Liver (tissue), 9 donors: ENCODE results near the gene TMEM233. TPM values are rescaled to one million over a fixed set of nuclear protein-coding genes. Genes with fewer than 3 reads are reported as not detected.

ENCODE experiments used
- DNase-seq: peaks from one replicate; pipeline ENCODE4 v3.0.0-alpha.2; 2017; ENCODE audit warnings: low spot score
- H3K27ac ChIP-seq, 2 donors: one replicate each; pipeline ENCODE4 v1.7.0; 2013; ENCODE audit warnings: inconsistent platforms in 2 of 2, low read length in 2 of 2, control low read depth in 1 of 2, low read depth in 1 of 2, mild to moderate bottlenecking in 1 of 2
- H3K27me3 ChIP-seq, 4 donors: one replicate each; pipeline versions ENCODE4 v1.6.1 to v1.7.0; 2013; ENCODE audit warnings: low read length in 3 of 4, inconsistent platforms in 1 of 4, mild to moderate bottlenecking in 1 of 4, moderate library complexity in 1 of 4; ENCODE audit not compliant: control insufficient read depth in 4 of 4, insufficient read depth in 4 of 4
- H3K36me3 ChIP-seq, 4 donors: one replicate each; pipeline versions ENCODE4 v1.6.1 to v1.7.0; 2013; ENCODE audit warnings: low read length in 3 of 4, mild to moderate bottlenecking in 3 of 4, low read depth in 1 of 4, moderate library complexity in 1 of 4; ENCODE audit not compliant: control insufficient read depth in 4 of 4, insufficient read depth in 3 of 4
- H3K4me1 ChIP-seq, 4 donors: one replicate each; pipeline versions ENCODE4 v1.6.1 to v1.7.0; 2013; ENCODE audit warnings: low read length in 3 of 4, mild to moderate bottlenecking in 3 of 4, moderate library complexity in 1 of 4; ENCODE audit not compliant: control insufficient read depth in 4 of 4, insufficient read depth in 4 of 4
- H3K4me3 ChIP-seq, 3 donors: one replicate each; pipeline versions ENCODE4 v1.6.1 to v1.7.0; 2013; ENCODE audit warnings: low read length in 3 of 3, control low read depth in 1 of 3, low read depth in 1 of 3, mild to moderate bottlenecking in 1 of 3
- H3K9ac ChIP-seq, 2 donors: one replicate each; pipeline ENCODE4 v1.7.0; 2013; ENCODE audit warnings: low read length in 2 of 2, mild to moderate bottlenecking in 2 of 2, moderate library complexity in 2 of 2, control low read depth in 1 of 2, low read depth in 1 of 2
- H3K9me3 ChIP-seq, 4 donors: one replicate each; pipeline versions ENCODE4 v1.6.1 to v1.7.0; 2013; ENCODE audit warnings: low read length in 3 of 4; ENCODE audit not compliant: control insufficient read depth in 4 of 4
- EGR1 ChIP-seq, 2 donors: IDR thresholded peaks; 2 replicates each; pipeline ENCODE4 v1.6.1; 2016 to 2018; ENCODE audit warnings: antibody characterized with exemption in 2 of 2, low read depth in 2 of 2
- FOXA1 ChIP-seq: IDR thresholded peaks from 2 replicates; pipeline ENCODE4 v1.6.1; 2016; ENCODE audit warnings: antibody characterized with exemption
- FOXA2 ChIP-seq: IDR thresholded peaks from 2 replicates; pipeline ENCODE4 v1.6.1; 2016; ENCODE audit warnings: antibody characterized with exemption
- GABPA ChIP-seq, 2 donors: IDR thresholded peaks in 1 of 2; conservative IDR thresholded peaks in 1 of 2; 2 replicates each; pipeline ENCODE4 v1.6.1; 2016; ENCODE audit warnings: antibody characterized with exemption in 2 of 2, mild to moderate bottlenecking in 1 of 2, moderate library complexity in 1 of 2
- HNF4A ChIP-seq, 2 donors: conservative IDR thresholded peaks; 2 replicates each; pipeline ENCODE4 v1.6.1; 2016; ENCODE audit warnings: antibody characterized with exemption in 2 of 2, mild to moderate bottlenecking in 2 of 2
- HNF4G ChIP-seq: IDR thresholded peaks from 2 replicates; pipeline ENCODE4 v1.6.1; 2016; ENCODE audit warnings: antibody characterized with exemption
- JUND ChIP-seq, 2 donors: IDR thresholded peaks; 2 replicates each; pipeline ENCODE4 v1.6.1; 2016; ENCODE audit warnings: antibody characterized with exemption in 2 of 2
- NR2F2 ChIP-seq: IDR thresholded peaks from 2 replicates; pipeline ENCODE4 v1.6.1; 2016; ENCODE audit warnings: antibody characterized with exemption
- RAD21 ChIP-seq, 2 donors: IDR thresholded peaks; 2 replicates each; pipeline ENCODE4 v1.6.1; 2016; ENCODE audit warnings: antibody characterized with exemption in 2 of 2, mild to moderate bottlenecking in 2 of 2
- RXRA ChIP-seq, 2 donors: IDR thresholded peaks; 2 replicates each; pipeline ENCODE4 v1.6.1; 2017 to 2018; ENCODE audit warnings: antibody characterized with exemption in 2 of 2, mild to moderate bottlenecking in 1 of 2
- SP1 ChIP-seq: IDR thresholded peaks from 2 replicates; pipeline ENCODE4 v1.6.1; 2018; ENCODE audit warnings: antibody characterized with exemption, mild to moderate bottlenecking
- TAF1 ChIP-seq: conservative IDR thresholded peaks from 2 replicates; pipeline ENCODE4 v1.6.1; 2016; ENCODE audit warnings: antibody characterized with exemption, mild to moderate bottlenecking
- YY1 ChIP-seq: IDR thresholded peaks from 2 replicates; pipeline ENCODE4 v1.6.1; 2016; ENCODE audit warnings: antibody characterized with exemption, mild to moderate bottlenecking
- WGBS: extraction: QIAGEN DNeasy Blood & Tissue Kit; methylation state at CpG from one replicate; pipeline ENCODE4 v1.1.7; 2013; 5-methylcytosine and 5-hydroxymethylcytosine counted together
- polyA plus RNA-seq, 2 donors: library from polyadenylated mRNA; stranded (reverse) in 1 of 2; unstranded in 1 of 2; fragments of 200-250 nt in 1 of 2; fragments of >200 nt in 1 of 2; fragmentation: Nextera tagmentation in 1 of 2; extraction: Ambion mirVana in 1 of 2; gene quantifications; one replicate each; pipeline versions ENCODE4 v1.2.1 to v1.2.3, GENCODE V29; 2013 to 2015
- total RNA-seq, 2 donors: library from RNA; depleted of rRNA; stranded (reverse); fragments of >200 nt; gene quantifications; one replicate each; pipeline ENCODE4 v1.2.3, GENCODE V29; 2014
- TF ChIP-seq, protein P1 (sequence below): IDR thresholded peaks from 2 replicates; pipeline ENCODE4 v1.6.1; 2016; ENCODE audit warnings: antibody characterized with exemption, mild to moderate bottlenecking
- TF ChIP-seq, protein P2 (sequence below): IDR thresholded peaks from 2 replicates; pipeline ENCODE4 v1.6.1; 2016; ENCODE audit warnings: antibody characterized with exemption
- TF ChIP-seq, protein P3 (sequence below): IDR thresholded peaks from 2 replicates; pipeline ENCODE4 v1.6.1; 2016; ENCODE audit warnings: antibody characterized with exemption
- TF ChIP-seq, protein P4 (sequence below): fragments of 150-350 bp; IDR thresholded peaks from 2 replicates; pipeline ENCODE4 v1.5.1; 2017; ENCODE audit warnings: improper control_type of control experiment, low read depth, low read length; ENCODE audit not compliant: missing input control
- TF ChIP-seq, protein P5 (sequence below): IDR thresholded peaks from 2 replicates; pipeline ENCODE4 v1.6.1; 2016; ENCODE audit warnings: antibody characterized with exemption
- donor health status: healthy.
- donor health status: healthy.
- donor health status: healthy.
- donor health status: healthy.
- donor health status: healthy.

The TMEM233 gene
- total and polyA plus RNA-seq, 4 donors: 0.05 to 0.17 (median 0.09) TPM

DNA sequence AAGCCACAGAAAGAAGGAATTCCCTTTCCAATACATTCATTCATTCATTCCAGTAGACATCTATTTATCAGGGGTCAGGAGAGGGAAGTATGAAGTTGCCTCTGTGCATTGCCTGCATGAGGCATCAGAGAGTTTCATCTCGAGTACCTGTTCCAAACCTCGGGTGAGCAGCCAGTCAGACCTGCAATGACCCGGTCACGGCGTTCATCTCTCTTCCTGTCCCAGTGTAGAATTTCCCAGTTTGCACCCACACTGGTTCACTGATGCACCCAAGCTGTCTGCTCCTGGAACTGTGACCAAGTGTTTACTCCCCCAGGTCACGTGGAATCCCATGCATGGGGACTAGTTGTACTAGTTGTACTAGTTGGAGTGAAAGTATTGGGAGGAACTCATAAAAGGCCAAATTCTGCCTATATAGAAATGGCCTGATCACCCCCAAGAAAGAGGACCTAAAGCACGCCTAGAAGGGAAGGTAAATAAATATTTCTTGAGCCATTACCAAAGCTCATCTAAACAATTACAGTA is 52.0 kb downstream of the TMEM233 start:
- no peaks in the 10 kb centered on the region for H3K27me3 ChIP-seq
- H3K4me1 ChIP-seq: no peaks in the 10 kb centered on the region
- H3K9ac ChIP-seq: no peak overlapping the region
- H3K4me3 ChIP-seq: no peak overlapping the region
- H3K27ac ChIP-seq: no peak overlapping the region
- WGBS: 93% methylated on average over 7 of the region's 7 CpGs
- TF ChIP-seq SP1 (no peak), JUND (IDR thresholded peaks at IDR 0.05) (no peak), YY1 (no peak), RAD21 (IDR thresholded peaks at IDR 0.05) (no peak), RXRA (IDR thresholded peaks at IDR 0.05) (no peak), GABPA (IDR thresholded peaks at IDR 0.05 in 1 of 2, conservative IDR thresholded peaks at IDR 0.05 in 1 of 2) (no peak), FOXA2 (no peak), NR2F2 (no peak), FOXA1 (no peak), HNF4G (no peak), HNF4A (conservative IDR thresholded peaks at IDR 0.05) (no peak), TAF1 (no peak), EGR1 (IDR thresholded peaks at IDR 0.05; ENCODE audit: low read depth in 2 of 2) (no peak)
- TF ChIP-seq, protein P1, sequence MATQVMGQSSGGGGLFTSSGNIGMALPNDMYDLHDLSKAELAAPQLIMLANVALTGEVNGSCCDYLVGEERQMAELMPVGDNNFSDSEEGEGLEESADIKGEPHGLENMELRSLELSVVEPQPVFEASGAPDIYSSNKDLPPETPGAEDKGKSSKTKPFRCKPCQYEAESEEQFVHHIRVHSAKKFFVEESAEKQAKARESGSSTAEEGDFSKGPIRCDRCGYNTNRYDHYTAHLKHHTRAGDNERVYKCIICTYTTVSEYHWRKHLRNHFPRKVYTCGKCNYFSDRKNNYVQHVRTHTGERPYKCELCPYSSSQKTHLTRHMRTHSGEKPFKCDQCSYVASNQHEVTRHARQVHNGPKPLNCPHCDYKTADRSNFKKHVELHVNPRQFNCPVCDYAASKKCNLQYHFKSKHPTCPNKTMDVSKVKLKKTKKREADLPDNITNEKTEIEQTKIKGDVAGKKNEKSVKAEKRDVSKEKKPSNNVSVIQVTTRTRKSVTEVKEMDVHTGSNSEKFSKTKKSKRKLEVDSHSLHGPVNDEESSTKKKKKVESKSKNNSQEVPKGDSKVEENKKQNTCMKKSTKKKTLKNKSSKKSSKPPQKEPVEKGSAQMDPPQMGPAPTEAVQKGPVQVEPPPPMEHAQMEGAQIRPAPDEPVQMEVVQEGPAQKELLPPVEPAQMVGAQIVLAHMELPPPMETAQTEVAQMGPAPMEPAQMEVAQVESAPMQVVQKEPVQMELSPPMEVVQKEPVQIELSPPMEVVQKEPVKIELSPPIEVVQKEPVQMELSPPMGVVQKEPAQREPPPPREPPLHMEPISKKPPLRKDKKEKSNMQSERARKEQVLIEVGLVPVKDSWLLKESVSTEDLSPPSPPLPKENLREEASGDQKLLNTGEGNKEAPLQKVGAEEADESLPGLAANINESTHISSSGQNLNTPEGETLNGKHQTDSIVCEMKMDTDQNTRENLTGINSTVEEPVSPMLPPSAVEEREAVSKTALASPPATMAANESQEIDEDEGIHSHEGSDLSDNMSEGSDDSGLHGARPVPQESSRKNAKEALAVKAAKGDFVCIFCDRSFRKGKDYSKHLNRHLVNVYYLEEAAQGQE: no peak
- TF ChIP-seq, protein P2, sequence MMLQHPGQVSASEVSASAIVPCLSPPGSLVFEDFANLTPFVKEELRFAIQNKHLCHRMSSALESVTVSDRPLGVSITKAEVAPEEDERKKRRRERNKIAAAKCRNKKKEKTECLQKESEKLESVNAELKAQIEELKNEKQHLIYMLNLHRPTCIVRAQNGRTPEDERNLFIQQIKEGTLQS: no peak
- TF ChIP-seq, protein P3, sequence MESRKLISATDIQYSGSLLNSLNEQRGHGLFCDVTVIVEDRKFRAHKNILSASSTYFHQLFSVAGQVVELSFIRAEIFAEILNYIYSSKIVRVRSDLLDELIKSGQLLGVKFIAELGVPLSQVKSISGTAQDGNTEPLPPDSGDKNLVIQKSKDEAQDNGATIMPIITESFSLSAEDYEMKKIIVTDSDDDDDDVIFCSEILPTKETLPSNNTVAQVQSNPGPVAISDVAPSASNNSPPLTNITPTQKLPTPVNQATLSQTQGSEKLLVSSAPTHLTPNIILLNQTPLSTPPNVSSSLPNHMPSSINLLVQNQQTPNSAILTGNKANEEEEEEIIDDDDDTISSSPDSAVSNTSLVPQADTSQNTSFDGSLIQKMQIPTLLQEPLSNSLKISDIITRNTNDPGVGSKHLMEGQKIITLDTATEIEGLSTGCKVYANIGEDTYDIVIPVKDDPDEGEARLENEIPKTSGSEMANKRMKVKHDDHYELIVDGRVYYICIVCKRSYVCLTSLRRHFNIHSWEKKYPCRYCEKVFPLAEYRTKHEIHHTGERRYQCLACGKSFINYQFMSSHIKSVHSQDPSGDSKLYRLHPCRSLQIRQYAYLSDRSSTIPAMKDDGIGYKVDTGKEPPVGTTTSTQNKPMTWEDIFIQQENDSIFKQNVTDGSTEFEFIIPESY: no peak
- TF ChIP-seq, protein P4, sequence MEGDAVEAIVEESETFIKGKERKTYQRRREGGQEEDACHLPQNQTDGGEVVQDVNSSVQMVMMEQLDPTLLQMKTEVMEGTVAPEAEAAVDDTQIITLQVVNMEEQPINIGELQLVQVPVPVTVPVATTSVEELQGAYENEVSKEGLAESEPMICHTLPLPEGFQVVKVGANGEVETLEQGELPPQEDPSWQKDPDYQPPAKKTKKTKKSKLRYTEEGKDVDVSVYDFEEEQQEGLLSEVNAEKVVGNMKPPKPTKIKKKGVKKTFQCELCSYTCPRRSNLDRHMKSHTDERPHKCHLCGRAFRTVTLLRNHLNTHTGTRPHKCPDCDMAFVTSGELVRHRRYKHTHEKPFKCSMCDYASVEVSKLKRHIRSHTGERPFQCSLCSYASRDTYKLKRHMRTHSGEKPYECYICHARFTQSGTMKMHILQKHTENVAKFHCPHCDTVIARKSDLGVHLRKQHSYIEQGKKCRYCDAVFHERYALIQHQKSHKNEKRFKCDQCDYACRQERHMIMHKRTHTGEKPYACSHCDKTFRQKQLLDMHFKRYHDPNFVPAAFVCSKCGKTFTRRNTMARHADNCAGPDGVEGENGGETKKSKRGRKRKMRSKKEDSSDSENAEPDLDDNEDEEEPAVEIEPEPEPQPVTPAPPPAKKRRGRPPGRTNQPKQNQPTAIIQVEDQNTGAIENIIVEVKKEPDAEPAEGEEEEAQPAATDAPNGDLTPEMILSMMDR: no peak
- TF ChIP-seq, protein P5, sequence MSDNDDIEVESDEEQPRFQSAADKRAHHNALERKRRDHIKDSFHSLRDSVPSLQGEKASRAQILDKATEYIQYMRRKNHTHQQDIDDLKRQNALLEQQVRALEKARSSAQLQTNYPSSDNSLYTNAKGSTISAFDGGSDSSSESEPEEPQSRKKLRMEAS: no peak
- no peak for DNase-seq
- no peaks in the 10 kb centered on the region for H3K36me3 ChIP-seq
- no peaks in the 10 kb centered on the region for H3K9me3 ChIP-seq
